Neuronal stem cell (in vitro differentiated cells): Measurements from ENCODE around the gene CYSTM1.

Source experiments
- DNase-seq: peaks from one replicate; pipeline ENCODE4 v3.0.0-alpha.2; 2013; ENCODE audit warnings: low spot score
- H2AFZ ChIP-seq: one replicate; pipeline ENCODE4 v1.6.1; 2013; ENCODE audit warnings: mild to moderate bottlenecking, low read length, inconsistent platforms
- H2AK5ac ChIP-seq: 2 replicates; pipeline ENCODE4 v1.6.1; 2013; ENCODE audit warnings: low read depth, mild to moderate bottlenecking, inconsistent platforms, low read length, moderate library complexity, mixed read lengths
- H2BK120ac ChIP-seq: 2 replicates; pipeline ENCODE4 v1.6.1; 2013; ENCODE audit warnings: low read depth, mild to moderate bottlenecking, inconsistent platforms, low read length, moderate library complexity, mixed read lengths
- H2BK12ac ChIP-seq: one replicate; pipeline ENCODE4 v1.6.1; 2013; ENCODE audit warnings: low read length, inconsistent platforms
- H2BK15ac ChIP-seq: 2 replicates; pipeline ENCODE4 v1.6.1; 2013; ENCODE audit warnings: mild to moderate bottlenecking, low read length, inconsistent platforms, mixed read lengths
- H2BK5ac ChIP-seq: one replicate; pipeline ENCODE4 v1.6.1; 2013; ENCODE audit warnings: inconsistent platforms, mild to moderate bottlenecking, low read length, moderate library complexity
- H3K14ac ChIP-seq: one replicate; pipeline ENCODE4 v1.6.1; 2013; ENCODE audit warnings: low read length, inconsistent platforms
- H3K18ac ChIP-seq: 2 replicates; pipeline ENCODE4 v1.6.1; 2013; ENCODE audit warnings: low read length, inconsistent platforms
- H3K23ac ChIP-seq: 2 replicates; pipeline ENCODE4 v1.6.1; 2013; ENCODE audit warnings: low read depth, mild to moderate bottlenecking, mixed read lengths, low read length, inconsistent platforms; ENCODE audit not compliant: poor library complexity
- H3K27ac ChIP-seq: replicated peaks from 3 replicates; pipeline ENCODE4 v1.5.1; 2013; ENCODE audit warnings: low read length, inconsistent platforms
- H3K27me3 ChIP-seq, 3 experiments: 2 replicates each; pipeline ENCODE4 v1.6.1; 2013; ENCODE audit warnings: low read length in 3 of 3, mild to moderate bottlenecking in 2 of 3, inconsistent platforms in 1 of 3, low read depth in 1 of 3, mixed read lengths in 1 of 3, moderate library complexity in 1 of 3; ENCODE audit not compliant: control insufficient read depth in 3 of 3, insufficient read depth in 3 of 3
- H3K36me3 ChIP-seq, 2 donors: replicated peaks in 1 of 2; 2 replicates each; pipeline ENCODE4 v1.6.1; 2013; ENCODE audit warnings: low read length in 2 of 2; ENCODE audit not compliant: control insufficient read depth in 2 of 2, insufficient read depth in 2 of 2
- H3K4ac ChIP-seq: 2 replicates; pipeline ENCODE4 v1.6.1; 2013; ENCODE audit warnings: inconsistent platforms, mild to moderate bottlenecking, low read length, moderate library complexity
- H3K4me1 ChIP-seq, 2 donors: 1 replicate in 1 of 2; 2 replicates in 1 of 2; pipeline ENCODE4 v1.6.1; 2013; ENCODE audit warnings: low read length in 2 of 2, low read depth in 1 of 2; ENCODE audit not compliant: control insufficient read depth in 2 of 2, insufficient read depth in 1 of 2
- H3K4me2 ChIP-seq: one replicate; pipeline ENCODE4 v1.6.1; 2013; ENCODE audit warnings: mild to moderate bottlenecking, low read length, inconsistent platforms; ENCODE audit not compliant: insufficient read depth, poor library complexity, severe bottlenecking
- H3K4me3 ChIP-seq, 2 donors: 2 replicates each; pipeline ENCODE4 v1.5.1; 2013; ENCODE audit warnings: low read length in 2 of 2, mild to moderate bottlenecking in 2 of 2, inconsistent platforms in 1 of 2, moderate library complexity in 1 of 2
- H3K79me1 ChIP-seq: one replicate; pipeline ENCODE4 v1.6.1; 2013; ENCODE audit warnings: low read depth, mild to moderate bottlenecking, inconsistent platforms, low read length, moderate library complexity
- H3K9ac ChIP-seq: one replicate; pipeline ENCODE4 v1.6.1; 2013; ENCODE audit warnings: mild to moderate bottlenecking, low read depth, low read length, inconsistent platforms; ENCODE audit not compliant: poor library complexity
- H3K9me3 ChIP-seq, 2 donors: replicated peaks in 1 of 2; 2 replicates each; pipeline versions ENCODE3 to v1.6.1; 2013; ENCODE audit warnings: low read length in 2 of 2, mild to moderate bottlenecking in 2 of 2, inconsistent platforms in 1 of 2, low read depth in 1 of 2, mixed read lengths in 1 of 2, moderate library complexity in 1 of 2; ENCODE audit not compliant: control insufficient read depth in 2 of 2, insufficient read depth in 1 of 2
- H4K8ac ChIP-seq: one replicate; pipeline ENCODE4 v1.6.1; 2013; ENCODE audit warnings: low read depth, mild to moderate bottlenecking, inconsistent platforms, low read length, moderate library complexity
- H4K91ac ChIP-seq: one replicate; pipeline ENCODE4 v1.6.1; 2013; ENCODE audit warnings: low read length, low read depth, mild to moderate bottlenecking, inconsistent platforms; ENCODE audit not compliant: poor library complexity
- WGBS, 2 donors: extraction: QIAGEN DNeasy Blood & Tissue Kit; methylation state at CpG; one replicate each; pipeline ENCODE4 v1.1.7; 2013; ENCODE audit warnings: missing lambda C conversion rate in 2 of 2, mixed read lengths in 1 of 2; ENCODE audit not compliant: insufficient read length in 2 of 2, insufficient replicate concordance in 1 of 2; ENCODE audit errors: extremely low coverage in 2 of 2; 5-methylcytosine and 5-hydroxymethylcytosine counted together

The CYSTM1 gene

DNA sequence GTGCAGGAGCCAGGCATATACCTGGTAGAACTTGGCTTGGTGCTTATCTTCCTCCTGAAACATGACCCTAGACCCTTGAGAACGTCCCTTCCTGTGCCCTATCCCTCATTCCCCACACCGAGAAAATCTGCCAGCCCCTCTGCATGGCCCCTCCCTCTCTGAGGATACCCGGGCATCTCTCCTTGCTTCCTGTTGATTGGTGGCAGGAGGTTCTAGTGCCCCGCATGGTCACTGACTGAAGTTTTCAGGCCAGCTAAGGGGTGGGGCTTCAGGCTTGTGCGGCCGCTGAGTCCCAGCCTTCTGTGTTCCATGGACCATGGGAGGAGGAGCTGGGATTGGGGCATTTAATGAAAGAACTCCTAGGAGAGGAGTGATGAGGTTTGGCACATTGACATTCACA lies 26.5 kb upstream of the CYSTM1 start:
- DNase-seq = no peak
- H4K8ac ChIP-seq = no peak overlapping the region
- WGBS, 2 donors = no CpG with 5 or more reads among the region's 6 CpGs
- H3K27ac ChIP-seq = no peak overlapping the region
- H2AK5ac ChIP-seq = no peak overlapping the region
- H3K4me3 ChIP-seq = no peak overlapping the region
- no peaks in the 10 kb centered on the region for H3K79me1 ChIP-seq
- no peak overlapping the region for H2BK5ac ChIP-seq
- no peak overlapping the region for H2BK120ac ChIP-seq
- no peak overlapping the region for H2BK12ac ChIP-seq
- no peak overlapping the region for H4K91ac ChIP-seq
- no peaks in the 10 kb centered on the region for H3K36me3 ChIP-seq
- H3K14ac ChIP-seq = no peak overlapping the region
- no peak overlapping the region for H3K23ac ChIP-seq
- no peaks in the 10 kb centered on the region for H3K9me3 ChIP-seq
- no peak overlapping the region for H3K18ac ChIP-seq
- no peak overlapping the region for H2AFZ ChIP-seq
- H3K4me2 ChIP-seq = no peak overlapping the region
- H3K9ac ChIP-seq = no peak overlapping the region
- H2BK15ac ChIP-seq = no peak overlapping the region
- H3K4me1 ChIP-seq = peaks cover 6 to 7% of the 10 kb centered on the region in 2 donors
- no peak overlapping the region for H3K4ac ChIP-seq
- H3K27me3 ChIP-seq = peaks cover 12 to 87% (median 43%) of the 10 kb centered on the region in 3 experiments

DNA sequence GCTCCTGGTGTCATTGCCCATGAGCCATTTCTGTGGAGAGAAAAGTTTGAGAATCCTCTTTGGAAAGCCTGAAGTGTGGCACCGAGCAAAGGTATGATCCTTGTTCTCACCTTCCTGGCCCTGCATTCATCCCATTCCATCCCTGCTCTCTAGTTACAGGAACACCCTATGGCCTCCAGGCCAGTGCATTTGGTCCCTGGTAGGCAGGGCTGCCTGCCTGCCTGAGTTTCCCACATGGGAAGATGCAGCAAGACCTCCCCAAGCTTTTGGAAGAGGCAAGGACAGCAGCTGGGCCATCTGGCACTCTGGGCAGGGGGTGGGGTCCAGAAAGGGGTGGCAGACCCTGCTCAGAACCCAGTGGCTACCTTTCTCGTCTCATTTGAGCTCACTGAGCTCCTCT lies 24.8 kb upstream of the CYSTM1 start:
- Histone ChIP-seq H3K14ac (no peak overlapping the region), H3K4ac (no peak overlapping the region), H2BK12ac (no peak overlapping the region), H2BK15ac (no peak overlapping the region), H2BK120ac (no peak overlapping the region), H3K9ac (no peak overlapping the region), H3K36me3 (no peaks in the 10 kb centered on the region), H3K18ac (no peak overlapping the region), H4K8ac (no peak overlapping the region), H4K91ac (no peak overlapping the region), H3K27ac (no peak overlapping the region), H2AK5ac (no peak overlapping the region), H3K9me3 (no peaks in the 10 kb centered on the region), H3K4me2 (no peak overlapping the region), H3K27me3 (peaks cover 11 to 90% (median 37%) of the 10 kb centered on the region in 3 experiments), H3K23ac (no peak overlapping the region), H2BK5ac (no peak overlapping the region), H3K79me1 (no peaks in the 10 kb centered on the region), H3K4me1 (peaks cover 8 to 15% of the 10 kb centered on the region in 2 donors), H3K4me3 (no peak overlapping the region), H2AFZ (no peak overlapping the region)
- DNase-seq = no peak
- WGBS, 2 donors = no CpG with 5 or more reads among the region's 2 CpGs

DNA sequence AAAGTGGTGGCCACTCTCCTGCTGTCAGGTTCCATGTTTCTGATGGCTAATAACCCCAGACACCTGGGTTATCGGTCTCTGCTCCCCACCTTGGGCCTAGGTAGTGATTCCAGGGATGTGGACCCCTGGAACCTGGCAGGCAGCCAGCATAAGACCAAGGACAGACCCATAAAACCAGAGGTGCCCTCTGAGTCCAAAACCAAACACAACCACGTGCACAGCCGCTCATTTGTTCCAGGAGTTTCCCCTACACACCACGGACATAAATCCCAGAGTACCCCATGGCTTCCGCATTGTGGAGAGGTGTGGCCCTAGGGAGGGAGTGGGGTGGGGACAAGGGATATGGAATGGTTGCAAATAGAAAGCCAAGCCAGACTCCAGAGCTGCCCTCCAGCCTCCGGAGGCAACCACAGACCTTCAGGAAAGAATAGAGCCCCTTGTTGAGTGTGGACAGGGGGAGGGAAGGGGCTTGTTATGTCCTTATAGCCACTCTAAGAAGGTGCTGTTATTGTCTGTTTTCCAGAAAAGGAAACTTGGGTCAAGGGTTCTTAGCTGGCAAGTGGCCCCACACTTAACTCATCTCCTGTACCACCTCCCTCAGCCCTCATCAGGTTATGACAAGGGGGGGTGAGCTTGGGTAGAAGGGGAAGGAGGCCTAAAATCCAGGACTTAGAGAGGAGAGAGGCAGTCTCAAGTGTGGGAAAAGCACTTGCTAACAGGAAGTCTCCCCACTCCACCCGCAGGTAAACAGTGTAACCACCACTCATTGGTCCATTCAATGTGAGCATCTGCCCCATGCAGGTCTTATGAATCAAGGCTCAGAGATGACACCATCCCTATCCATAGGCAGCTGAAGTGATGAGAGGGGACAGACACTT lies 23.6 kb upstream of the CYSTM1 start:
- no peaks in the 10 kb centered on the region for H3K9me3 ChIP-seq
- no peak overlapping the region for H3K27ac ChIP-seq
- H3K14ac ChIP-seq = no peak overlapping the region
- H3K18ac ChIP-seq = no peak overlapping the region
- peaks cover 8 to 13% of the 10 kb centered on the region in 2 donors for H3K4me1 ChIP-seq
- peaks cover 5 to 80% (median 26%) of the 10 kb centered on the region in 3 experiments for H3K27me3 ChIP-seq
- no peak overlapping the region for H2AFZ ChIP-seq
- no peaks in the 10 kb centered on the region for H3K79me1 ChIP-seq
- H3K23ac ChIP-seq = no peak overlapping the region
- DNase-seq = no peak
- no peak overlapping the region for H3K9ac ChIP-seq
- no peak overlapping the region for H2BK5ac ChIP-seq
- H2BK12ac ChIP-seq = no peak overlapping the region
- H3K4me3 ChIP-seq = no peak overlapping the region
- H3K4ac ChIP-seq = no peak overlapping the region
- H2BK15ac ChIP-seq = no peak overlapping the region
- no peak overlapping the region for H3K4me2 ChIP-seq
- WGBS, 2 donors = no CpG with 5 or more reads among the region's 7 CpGs
- no peaks in the 10 kb centered on the region for H3K36me3 ChIP-seq
- H4K91ac ChIP-seq = no peak overlapping the region
- no peak overlapping the region for H2AK5ac ChIP-seq
- no peak overlapping the region for H4K8ac ChIP-seq
- H2BK120ac ChIP-seq = no peak overlapping the region
